Measurements from ENCODE around the gene ADCY4.
A peak's percentile ranks its signal among the peaks of the same experiment; 100 is the strongest.
"Not testable (repeated sequence)": the region's sequence is repeated elsewhere in the genome, so short reads cannot be mapped to it uniquely, and the experiment has no call there.

The ADCY4 gene

GRCh38 chr14:24376448-24377070 lies 41.7 kb upstream of the ADCY4 start:
- Histone ChIP-seq H3K27me3 (ENCODE audit: control insufficient read depth in 1 of 2, insufficient read depth in 2 of 2, low read length in 2 of 2) (no peaks in the 10 kb centered on the region), H3K9me3 (ENCODE audit: control insufficient read depth in 2 of 2, low read length in 2 of 2) (no peaks in the 10 kb centered on the region), H3K36me3 (ENCODE audit: control insufficient read depth in 2 of 2, insufficient read depth in 2 of 2, low read length in 2 of 2) (peaks cover 23 to 36% of the 10 kb centered on the region in 2 donors), H3K4me1 (ENCODE audit: control insufficient read depth, insufficient read depth, low read length) (peaks cover 7% of the 10 kb centered on the region), H3K9ac (ENCODE audit: low read length in 2 of 2) (no peak overlapping the region), H3K27ac (ENCODE audit: low read length) (no peak overlapping the region), H3K4me3 (ENCODE audit: low read length in 2 of 2) (no peak overlapping the region)

GRCh38 chr14:24372701-24373416 lies 38.0 kb upstream of the ADCY4 start:
- H3K9ac ChIP-seq (ENCODE audit: low read length in 2 of 2) = no peak overlapping the region
- H3K4me1 ChIP-seq (ENCODE audit: control insufficient read depth, insufficient read depth, low read length) = peaks cover 24% of the 10 kb centered on the region
- H3K4me3 ChIP-seq (ENCODE audit: low read length in 2 of 2) = no peak overlapping the region
- H3K27ac ChIP-seq (ENCODE audit: low read length) = no peak overlapping the region
- no peaks in the 10 kb centered on the region for H3K27me3 ChIP-seq (ENCODE audit: control insufficient read depth in 1 of 2, insufficient read depth in 2 of 2, low read length in 2 of 2)
- H3K9me3 ChIP-seq (ENCODE audit: control insufficient read depth in 2 of 2, low read length in 2 of 2) = no peaks in the 10 kb centered on the region
- H3K36me3 ChIP-seq (ENCODE audit: control insufficient read depth in 2 of 2, insufficient read depth in 2 of 2, low read length in 2 of 2) = peaks cover 26 to 36% of the 10 kb centered on the region in 2 donors

- H3K4me1 ChIP-seq (ENCODE audit: control insufficient read depth, insufficient read depth, low read length) = peaks cover 32% of the 10 kb centered on the region
- H3K9me3 ChIP-seq (ENCODE audit: control insufficient read depth in 2 of 2, low read length in 2 of 2); H3K27ac ChIP-seq (ENCODE audit: low read length); H3K4me3 ChIP-seq (ENCODE audit: low read length in 2 of 2); H3K9ac ChIP-seq (ENCODE audit: low read length in 2 of 2); H3K27me3 ChIP-seq (ENCODE audit: control insufficient read depth in 1 of 2, insufficient read depth in 2 of 2, low read length in 2 of 2): not testable (repeated sequence)
- H3K36me3 ChIP-seq (ENCODE audit: control insufficient read depth in 2 of 2, insufficient read depth in 2 of 2, low read length in 2 of 2) = peaks cover 24 to 29% of the 10 kb centered on the region in 2 donors
Observed at GRCh38 chr14:24371605-24372004, 36.7 kb upstream of the ADCY4 start.

GRCh38 chr14:24370748-24371147 lies 35.9 kb upstream of the ADCY4 start:
- peaks cover 39% of the 10 kb centered on the region for H3K4me1 ChIP-seq (ENCODE audit: control insufficient read depth, insufficient read depth, low read length)

GRCh38 chr14:24369907-24370687 lies 35.2 kb upstream of the ADCY4 start:
- H3K9ac ChIP-seq (ENCODE audit: low read length in 2 of 2) = no peak overlapping the region
- H3K9me3 ChIP-seq (ENCODE audit: control insufficient read depth in 2 of 2, low read length in 2 of 2) = no peaks in the 10 kb centered on the region
- H3K27me3 ChIP-seq (ENCODE audit: control insufficient read depth in 1 of 2, insufficient read depth in 2 of 2, low read length in 2 of 2) = no peaks in the 10 kb centered on the region
- peak overlapping the region; percentile 99 for H3K27ac ChIP-seq (ENCODE audit: low read length)
- peak overlapping the region in 1 of 2 donors; percentile 3 for H3K4me3 ChIP-seq (ENCODE audit: low read length in 2 of 2)
- peaks cover 21% of the 10 kb centered on the region in 2 donors for H3K36me3 ChIP-seq (ENCODE audit: control insufficient read depth in 2 of 2, insufficient read depth in 2 of 2, low read length in 2 of 2)
- peaks cover 39% of the 10 kb centered on the region for H3K4me1 ChIP-seq (ENCODE audit: control insufficient read depth, insufficient read depth, low read length)

More at GRCh38 chr14:24370748-24371147, 35.9 kb upstream of the ADCY4 start:
- Histone ChIP-seq H3K4me3 (ENCODE audit: low read length in 2 of 2) (no peak overlapping the region), H3K9me3 (ENCODE audit: control insufficient read depth in 2 of 2, low read length in 2 of 2) (no peaks in the 10 kb centered on the region), H3K9ac (ENCODE audit: low read length in 2 of 2) (no peak overlapping the region), H3K27ac (ENCODE audit: low read length) (no peak overlapping the region), H3K36me3 (ENCODE audit: control insufficient read depth in 2 of 2, insufficient read depth in 2 of 2, low read length in 2 of 2) (peaks cover 24% of the 10 kb centered on the region in 2 donors), H3K27me3 (ENCODE audit: control insufficient read depth in 1 of 2, insufficient read depth in 2 of 2, low read length in 2 of 2) (no peaks in the 10 kb centered on the region)

- no peaks in the 10 kb centered on the region for H3K9me3 ChIP-seq (ENCODE audit: control insufficient read depth in 2 of 2, low read length in 2 of 2)
Observed at GRCh38 chr14:24369463-24369862, 34.6 kb upstream of the ADCY4 start.

GRCh38 chr14:24368562-24369252 lies 33.8 kb upstream of the ADCY4 start:
- no peaks in the 10 kb centered on the region for H3K9me3 ChIP-seq (ENCODE audit: control insufficient read depth in 2 of 2, low read length in 2 of 2)
- H3K9ac ChIP-seq (ENCODE audit: low read length in 2 of 2) = peak overlapping the region; percentile 91 to 99
- H3K27me3 ChIP-seq (ENCODE audit: control insufficient read depth in 1 of 2, insufficient read depth in 2 of 2, low read length in 2 of 2) = no peaks in the 10 kb centered on the region
- H3K4me1 ChIP-seq (ENCODE audit: control insufficient read depth, insufficient read depth, low read length) = peaks cover 39% of the 10 kb centered on the region
- peak overlapping the region; percentile 77 to 80 for H3K4me3 ChIP-seq (ENCODE audit: low read length in 2 of 2)
- H3K27ac ChIP-seq (ENCODE audit: low read length) = peak overlapping the region; percentile 99
- peaks cover 12 to 15% of the 10 kb centered on the region in 2 donors for H3K36me3 ChIP-seq (ENCODE audit: control insufficient read depth in 2 of 2, insufficient read depth in 2 of 2, low read length in 2 of 2)

More at GRCh38 chr14:24369463-24369862, 34.6 kb upstream of the ADCY4 start:
- H3K36me3 ChIP-seq (ENCODE audit: control insufficient read depth in 2 of 2, insufficient read depth in 2 of 2, low read length in 2 of 2) = peaks cover 14 to 20% of the 10 kb centered on the region in 2 donors
- peaks cover 39% of the 10 kb centered on the region for H3K4me1 ChIP-seq (ENCODE audit: control insufficient read depth, insufficient read depth, low read length)
- H3K4me3 ChIP-seq (ENCODE audit: low read length in 2 of 2) = peak overlapping the region; percentile 55 to 80
- H3K9ac ChIP-seq (ENCODE audit: low read length in 2 of 2) = peak overlapping the region; percentile 91 to 99
- H3K27ac ChIP-seq (ENCODE audit: low read length) = peak overlapping the region; percentile 99
- no peaks in the 10 kb centered on the region for H3K27me3 ChIP-seq (ENCODE audit: control insufficient read depth in 1 of 2, insufficient read depth in 2 of 2, low read length in 2 of 2)

GRCh38 chr14:24368212-24368561 lies 33.3 kb upstream of the ADCY4 start:
- no peaks in the 10 kb centered on the region for H3K9me3 ChIP-seq (ENCODE audit: control insufficient read depth in 2 of 2, low read length in 2 of 2)

GRCh38 chr14:24367514-24368211 lies 32.8 kb upstream of the ADCY4 start, which contains the start of gene NFATC4:
TSS of gene NFATC4 (plus strand) at chr14:24368184. CDS start at chr14:24368341, 157 bp downstream.
- Histone ChIP-seq H3K4me3 (ENCODE audit: low read length in 2 of 2) (peak within 1 kb of the TSS; percentile 80 to 87), H3K9ac (ENCODE audit: low read length in 2 of 2) (peak within 1 kb of the TSS; percentile 91 to 99), H3K4me1 (ENCODE audit: control insufficient read depth, insufficient read depth, low read length) (peaks cover 39% of the 10 kb centered on the region), H3K9me3 (ENCODE audit: control insufficient read depth in 2 of 2, low read length in 2 of 2) (no peaks in the 10 kb centered on the region), H3K27ac (ENCODE audit: low read length) (peak within 1 kb of the TSS; percentile 99), H3K27me3 (ENCODE audit: control insufficient read depth in 1 of 2, insufficient read depth in 2 of 2, low read length in 2 of 2) (no peaks in the 10 kb centered on the region), H3K36me3 (ENCODE audit: control insufficient read depth in 2 of 2, insufficient read depth in 2 of 2, low read length in 2 of 2) (peaks cover 1 to 7% of the 10 kb centered on the region in 2 donors)

More at GRCh38 chr14:24368212-24368561, 33.3 kb upstream of the ADCY4 start:
- Histone ChIP-seq H3K4me3 (ENCODE audit: low read length in 2 of 2) (peak overlapping the region; percentile 77 to 80), H3K36me3 (ENCODE audit: control insufficient read depth in 2 of 2, insufficient read depth in 2 of 2, low read length in 2 of 2) (peaks cover 7 to 10% of the 10 kb centered on the region in 2 donors), H3K9ac (ENCODE audit: low read length in 2 of 2) (peak overlapping the region; percentile 91 to 99), H3K27me3 (ENCODE audit: control insufficient read depth in 1 of 2, insufficient read depth in 2 of 2, low read length in 2 of 2) (no peaks in the 10 kb centered on the region), H3K4me1 (ENCODE audit: control insufficient read depth, insufficient read depth, low read length) (peaks cover 39% of the 10 kb centered on the region), H3K27ac (ENCODE audit: low read length) (peak overlapping the region; percentile 99)
